ENCODE data around the gene FNDC3B. TPM values are rescaled to one million over a fixed set of nuclear protein-coding genes. Genes with fewer than 3 reads are reported as not detected.

FNDC3B gene
- total and polyA plus RNA-seq, 4 donors: 23.3 to 74.2 (median 32.9) TPM

DNA sequence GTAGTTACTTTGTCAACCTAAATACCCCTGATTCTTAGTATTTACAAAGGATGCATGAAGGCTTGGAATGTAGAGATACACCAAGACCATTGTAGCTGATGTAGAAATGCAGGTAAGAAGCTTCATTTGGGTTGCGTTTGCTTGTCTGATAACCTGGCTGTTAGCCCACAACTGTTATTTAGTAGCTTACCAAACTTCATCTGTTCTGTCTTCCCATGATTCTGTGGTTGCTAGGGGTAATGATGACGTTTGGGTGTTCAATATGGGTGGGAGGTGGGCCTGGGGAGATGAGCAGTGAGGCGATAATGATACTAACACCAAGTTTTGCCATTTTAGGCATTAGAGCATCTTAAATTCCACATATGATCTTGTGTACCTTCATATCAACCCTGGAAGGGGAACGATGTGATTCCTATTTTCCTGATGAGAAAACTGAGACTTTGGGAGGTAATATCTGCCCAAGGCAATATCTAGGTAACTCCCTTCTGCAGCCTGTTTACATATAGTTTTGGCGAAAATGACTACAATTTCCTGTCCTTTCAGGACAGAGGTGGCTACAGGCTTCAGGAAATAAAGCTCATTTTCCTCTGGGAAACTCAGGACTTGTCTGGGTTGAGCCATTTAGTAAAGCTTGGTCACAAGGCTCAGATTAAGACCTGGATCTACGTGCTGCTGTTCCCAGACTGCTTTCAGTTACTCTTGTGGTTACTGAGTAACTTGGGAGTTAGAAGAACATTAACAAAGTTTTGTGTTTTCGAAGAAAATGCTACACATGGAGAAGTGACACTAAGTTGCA lies 26.8 kb downstream of the FNDC3B start (continued):
- TF ChIP-seq HNF4A (conservative IDR thresholded peaks at IDR 0.05) (peak; percentile 55 to 65), RXRA (IDR thresholded peaks at IDR 0.05) (peak; percentile 60 to 73), TAF1 (conservative IDR thresholded peaks at IDR 0.05) (no peak)

DNA sequence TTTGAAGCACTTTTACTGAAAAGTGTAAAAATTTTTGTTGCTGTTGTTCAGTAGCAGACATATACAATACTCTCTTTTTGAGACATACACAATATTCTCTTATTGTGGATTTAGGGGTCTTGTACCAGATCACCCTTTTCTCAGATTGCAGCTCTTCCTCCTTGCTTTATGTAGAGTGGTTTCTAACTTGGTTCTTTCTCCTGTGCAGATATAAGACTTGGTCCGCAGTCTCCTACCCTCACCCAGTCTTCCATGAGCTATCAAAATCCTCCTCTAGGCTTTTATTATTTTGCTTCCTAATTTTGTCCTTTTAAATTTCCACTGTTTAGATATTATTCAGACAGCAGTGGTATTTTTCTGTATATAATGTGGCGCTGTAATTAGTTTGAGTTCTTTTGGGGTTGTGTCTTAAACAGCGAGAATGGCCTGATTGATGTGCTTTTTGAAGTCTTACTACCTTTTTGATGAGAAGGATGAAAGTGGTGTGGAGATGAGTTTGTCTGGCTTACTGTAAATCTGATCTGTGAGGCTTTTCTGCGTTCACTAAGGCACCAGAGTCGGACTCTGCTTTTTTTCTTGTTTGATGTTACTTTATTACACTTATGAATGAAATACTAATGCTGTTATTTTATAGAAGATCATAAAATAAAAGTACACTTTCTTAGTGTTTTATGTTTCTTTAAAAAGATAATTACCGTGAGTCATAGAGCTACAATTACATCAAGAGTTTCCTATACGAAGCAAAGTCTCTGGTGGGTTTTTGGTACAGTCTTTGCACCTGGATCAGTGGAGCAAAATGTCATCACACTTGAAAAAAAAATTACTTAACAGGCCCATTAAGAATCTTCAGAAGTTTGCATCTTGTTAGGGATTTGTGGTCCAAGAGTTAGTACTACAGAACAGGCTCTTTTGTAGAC lies 27.8 kb downstream of the FNDC3B start:
- H3K36me3 ChIP-seq (ENCODE audit: control insufficient read depth in 4 of 4, insufficient read depth in 3 of 4, low read depth in 1 of 4, low read length in 3 of 4): peaks cover 0 to 3% (median 0%) of the 10 kb centered on the region in 4 donors
- no peak overlapping the region for H3K9ac ChIP-seq (ENCODE audit: low read depth in 1 of 2, low read length in 2 of 2)
- WGBS: 88% methylated on average over 7 of the region's 7 CpGs
- no peak for DNase-seq (ENCODE audit: low spot score)
- H3K4me1 ChIP-seq (ENCODE audit: control insufficient read depth in 4 of 4, insufficient read depth in 4 of 4, low read length in 3 of 4): peaks cover 8 to 82% (median 66%) of the 10 kb centered on the region in 4 donors
- H3K9me3 ChIP-seq (ENCODE audit: control insufficient read depth in 4 of 4, low read length in 3 of 4): no peaks in the 10 kb centered on the region
- no peak overlapping the region for H3K4me3 ChIP-seq (ENCODE audit: low read depth in 1 of 3, low read length in 3 of 3)
- no peaks in the 10 kb centered on the region for H3K27me3 ChIP-seq (ENCODE audit: control insufficient read depth in 4 of 4, insufficient read depth in 4 of 4, low read length in 3 of 4)
- peak overlapping the region; percentile 72 to 84 for H3K27ac ChIP-seq (ENCODE audit: low read depth in 1 of 2, low read length in 2 of 2)
- TF ChIP-seq GABPA (IDR thresholded peaks at IDR 0.05 in 1 of 2, conservative IDR thresholded peaks at IDR 0.05 in 1 of 2) (no peak), FOXA1 (IDR thresholded peaks at IDR 0.05) (no peak), SP1 (IDR thresholded peaks at IDR 0.05) (no peak), YY1 (IDR thresholded peaks at IDR 0.05) (no peak), TAF1 (conservative IDR thresholded peaks at IDR 0.05) (no peak), HNF4A (conservative IDR thresholded peaks at IDR 0.05) (no peak), JUND (IDR thresholded peaks at IDR 0.05) (no peak), HNF4G (IDR thresholded peaks at IDR 0.05) (no peak), FOXA2 (IDR thresholded peaks at IDR 0.05) (no peak), RXRA (IDR thresholded peaks at IDR 0.05) (no peak)
- TF ChIP-seq, protein P1, sequence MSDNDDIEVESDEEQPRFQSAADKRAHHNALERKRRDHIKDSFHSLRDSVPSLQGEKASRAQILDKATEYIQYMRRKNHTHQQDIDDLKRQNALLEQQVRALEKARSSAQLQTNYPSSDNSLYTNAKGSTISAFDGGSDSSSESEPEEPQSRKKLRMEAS (IDR thresholded peaks at IDR 0.05): no peak
- TF ChIP-seq, protein P2, sequence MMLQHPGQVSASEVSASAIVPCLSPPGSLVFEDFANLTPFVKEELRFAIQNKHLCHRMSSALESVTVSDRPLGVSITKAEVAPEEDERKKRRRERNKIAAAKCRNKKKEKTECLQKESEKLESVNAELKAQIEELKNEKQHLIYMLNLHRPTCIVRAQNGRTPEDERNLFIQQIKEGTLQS (IDR thresholded peaks at IDR 0.05): no peak
- TF ChIP-seq, protein P3, sequence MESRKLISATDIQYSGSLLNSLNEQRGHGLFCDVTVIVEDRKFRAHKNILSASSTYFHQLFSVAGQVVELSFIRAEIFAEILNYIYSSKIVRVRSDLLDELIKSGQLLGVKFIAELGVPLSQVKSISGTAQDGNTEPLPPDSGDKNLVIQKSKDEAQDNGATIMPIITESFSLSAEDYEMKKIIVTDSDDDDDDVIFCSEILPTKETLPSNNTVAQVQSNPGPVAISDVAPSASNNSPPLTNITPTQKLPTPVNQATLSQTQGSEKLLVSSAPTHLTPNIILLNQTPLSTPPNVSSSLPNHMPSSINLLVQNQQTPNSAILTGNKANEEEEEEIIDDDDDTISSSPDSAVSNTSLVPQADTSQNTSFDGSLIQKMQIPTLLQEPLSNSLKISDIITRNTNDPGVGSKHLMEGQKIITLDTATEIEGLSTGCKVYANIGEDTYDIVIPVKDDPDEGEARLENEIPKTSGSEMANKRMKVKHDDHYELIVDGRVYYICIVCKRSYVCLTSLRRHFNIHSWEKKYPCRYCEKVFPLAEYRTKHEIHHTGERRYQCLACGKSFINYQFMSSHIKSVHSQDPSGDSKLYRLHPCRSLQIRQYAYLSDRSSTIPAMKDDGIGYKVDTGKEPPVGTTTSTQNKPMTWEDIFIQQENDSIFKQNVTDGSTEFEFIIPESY (IDR thresholded peaks at IDR 0.05): no peak

DNA sequence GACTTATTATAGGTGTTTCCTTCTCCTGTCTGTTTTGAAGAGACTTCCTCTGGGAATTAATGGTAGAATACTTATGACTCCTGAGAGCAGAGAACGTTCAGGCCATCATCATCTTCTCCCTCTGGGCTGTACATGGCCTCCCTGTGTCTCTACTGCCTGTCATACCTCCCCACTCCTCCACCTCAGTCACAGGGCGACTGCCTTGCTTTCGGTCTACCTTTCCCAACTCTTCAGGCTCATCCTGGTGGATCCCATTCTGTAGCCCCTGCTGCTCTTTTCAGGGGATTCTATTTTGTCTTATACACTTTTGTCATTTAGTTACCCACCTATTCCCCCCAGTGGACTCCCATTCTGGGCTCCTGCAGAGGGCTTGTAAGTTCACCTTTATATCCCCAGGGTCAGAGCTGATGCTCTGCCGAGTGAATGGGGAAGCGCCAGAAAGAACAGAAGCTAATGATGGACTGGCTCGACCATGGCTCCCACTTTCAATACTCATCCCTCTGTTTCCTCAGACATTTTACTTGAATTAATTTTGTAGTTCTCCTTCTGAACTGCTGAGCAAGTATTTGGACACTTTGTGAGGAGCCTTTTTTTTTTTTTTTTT lies 28.6 kb downstream of the FNDC3B start:
- TF ChIP-seq, protein P3 (IDR thresholded peaks at IDR 0.05): no peak
- TF ChIP-seq NR2F2 (IDR thresholded peaks at IDR 0.05) (no peak), YY1 (IDR thresholded peaks at IDR 0.05) (no peak), EGR1 (IDR thresholded peaks at IDR 0.05; ENCODE audit: low read depth in 2 of 2) (no peak), GABPA (IDR thresholded peaks at IDR 0.05 in 1 of 2, conservative IDR thresholded peaks at IDR 0.05 in 1 of 2) (no peak), HNF4G (IDR thresholded peaks at IDR 0.05) (no peak), FOXA2 (IDR thresholded peaks at IDR 0.05) (no peak), TAF1 (conservative IDR thresholded peaks at IDR 0.05) (no peak), FOXA1 (IDR thresholded peaks at IDR 0.05) (no peak)
- TF ChIP-seq, protein P4, sequence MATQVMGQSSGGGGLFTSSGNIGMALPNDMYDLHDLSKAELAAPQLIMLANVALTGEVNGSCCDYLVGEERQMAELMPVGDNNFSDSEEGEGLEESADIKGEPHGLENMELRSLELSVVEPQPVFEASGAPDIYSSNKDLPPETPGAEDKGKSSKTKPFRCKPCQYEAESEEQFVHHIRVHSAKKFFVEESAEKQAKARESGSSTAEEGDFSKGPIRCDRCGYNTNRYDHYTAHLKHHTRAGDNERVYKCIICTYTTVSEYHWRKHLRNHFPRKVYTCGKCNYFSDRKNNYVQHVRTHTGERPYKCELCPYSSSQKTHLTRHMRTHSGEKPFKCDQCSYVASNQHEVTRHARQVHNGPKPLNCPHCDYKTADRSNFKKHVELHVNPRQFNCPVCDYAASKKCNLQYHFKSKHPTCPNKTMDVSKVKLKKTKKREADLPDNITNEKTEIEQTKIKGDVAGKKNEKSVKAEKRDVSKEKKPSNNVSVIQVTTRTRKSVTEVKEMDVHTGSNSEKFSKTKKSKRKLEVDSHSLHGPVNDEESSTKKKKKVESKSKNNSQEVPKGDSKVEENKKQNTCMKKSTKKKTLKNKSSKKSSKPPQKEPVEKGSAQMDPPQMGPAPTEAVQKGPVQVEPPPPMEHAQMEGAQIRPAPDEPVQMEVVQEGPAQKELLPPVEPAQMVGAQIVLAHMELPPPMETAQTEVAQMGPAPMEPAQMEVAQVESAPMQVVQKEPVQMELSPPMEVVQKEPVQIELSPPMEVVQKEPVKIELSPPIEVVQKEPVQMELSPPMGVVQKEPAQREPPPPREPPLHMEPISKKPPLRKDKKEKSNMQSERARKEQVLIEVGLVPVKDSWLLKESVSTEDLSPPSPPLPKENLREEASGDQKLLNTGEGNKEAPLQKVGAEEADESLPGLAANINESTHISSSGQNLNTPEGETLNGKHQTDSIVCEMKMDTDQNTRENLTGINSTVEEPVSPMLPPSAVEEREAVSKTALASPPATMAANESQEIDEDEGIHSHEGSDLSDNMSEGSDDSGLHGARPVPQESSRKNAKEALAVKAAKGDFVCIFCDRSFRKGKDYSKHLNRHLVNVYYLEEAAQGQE (IDR thresholded peaks at IDR 0.05): no peak
- TF ChIP-seq, protein P1 (IDR thresholded peaks at IDR 0.05): no peak
- Histone ChIP-seq H3K4me1 (ENCODE audit: control insufficient read depth in 4 of 4, insufficient read depth in 4 of 4, low read length in 3 of 4) (peaks cover 11 to 82% (median 66%) of the 10 kb centered on the region in 4 donors), H3K4me3 (ENCODE audit: low read depth in 1 of 3, low read length in 3 of 3) (no peak overlapping the region), H3K27me3 (ENCODE audit: control insufficient read depth in 4 of 4, insufficient read depth in 4 of 4, low read length in 3 of 4) (no peaks in the 10 kb centered on the region), H3K9ac (ENCODE audit: low read depth in 1 of 2, low read length in 2 of 2) (no peak overlapping the region), H3K9me3 (ENCODE audit: control insufficient read depth in 4 of 4, low read length in 3 of 4) (no peaks in the 10 kb centered on the region), H3K36me3 (ENCODE audit: control insufficient read depth in 4 of 4, insufficient read depth in 3 of 4, low read depth in 1 of 4, low read length in 3 of 4) (peaks cover 0 to 3% (median 0%) of the 10 kb centered on the region in 4 donors), H3K27ac (ENCODE audit: low read depth in 1 of 2, low read length in 2 of 2) (no peak overlapping the region)
- 85% methylated on average over 6 of the region's 6 CpGs for WGBS
- DNase-seq (ENCODE audit: low spot score): no peak

Measured in liver (tissue), 9 donors.